Fibroblast of mammary gland (primary cell): ENCODE results near the gene PGLYRP4.
"Not testable (repeated sequence)": the region's sequence is repeated elsewhere in the genome, so short reads cannot be mapped to it uniquely, and the experiment has no call there.

Experiments
- DNase-seq: peaks from one replicate; pipeline ENCODE4 v3.0.0-alpha.2; 2010; ENCODE audit warnings: low read depth
- H3K4me3 ChIP-seq: 2 replicates; pipeline ENCODE4 v1.5.1; 2011; ENCODE audit warnings: low read depth, mild to moderate bottlenecking, low read length, moderate library complexity; ENCODE audit not compliant: control insufficient read depth
- TF ChIP-seq, protein P1 (sequence below): conservative IDR thresholded peaks from 2 replicates; pipeline ENCODE4 v1.5.1; 2011; ENCODE audit warnings: low read depth, low read length, inconsistent platforms; ENCODE audit not compliant: control insufficient read depth, insufficient read depth

PGLYRP4 gene

DNA sequence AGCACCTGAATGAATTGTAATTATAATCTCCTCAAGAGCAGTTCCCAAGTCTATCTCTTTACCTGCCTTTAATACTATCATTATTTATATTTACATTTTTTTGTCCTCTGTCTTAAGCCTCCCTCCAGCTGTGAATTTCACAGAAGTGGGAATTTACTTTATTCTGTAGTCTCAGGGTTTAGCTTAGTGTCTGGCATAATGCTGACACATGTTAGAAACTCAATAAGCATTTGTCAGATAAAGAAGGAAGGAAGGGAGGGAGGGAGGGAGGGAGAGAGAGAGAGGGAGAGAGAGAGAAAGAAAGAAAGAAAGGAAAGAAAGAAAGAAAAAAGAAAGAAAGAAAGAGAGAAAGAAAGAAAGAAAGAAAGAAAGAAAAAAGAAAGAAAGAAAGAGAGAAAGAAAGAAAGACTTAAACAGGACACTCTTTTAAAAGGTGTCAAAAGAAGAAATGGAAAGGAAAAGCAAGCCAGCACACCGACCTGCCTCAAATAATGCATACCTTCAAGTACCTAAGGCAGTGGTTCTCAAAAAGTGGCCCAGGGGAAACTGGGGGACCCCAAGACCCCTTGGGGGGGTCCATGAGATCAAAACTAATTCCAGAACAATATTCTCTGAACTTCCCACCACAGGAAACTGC lies 1.8 kb upstream of the PGLYRP4 start:
- TF ChIP-seq, protein P1, sequence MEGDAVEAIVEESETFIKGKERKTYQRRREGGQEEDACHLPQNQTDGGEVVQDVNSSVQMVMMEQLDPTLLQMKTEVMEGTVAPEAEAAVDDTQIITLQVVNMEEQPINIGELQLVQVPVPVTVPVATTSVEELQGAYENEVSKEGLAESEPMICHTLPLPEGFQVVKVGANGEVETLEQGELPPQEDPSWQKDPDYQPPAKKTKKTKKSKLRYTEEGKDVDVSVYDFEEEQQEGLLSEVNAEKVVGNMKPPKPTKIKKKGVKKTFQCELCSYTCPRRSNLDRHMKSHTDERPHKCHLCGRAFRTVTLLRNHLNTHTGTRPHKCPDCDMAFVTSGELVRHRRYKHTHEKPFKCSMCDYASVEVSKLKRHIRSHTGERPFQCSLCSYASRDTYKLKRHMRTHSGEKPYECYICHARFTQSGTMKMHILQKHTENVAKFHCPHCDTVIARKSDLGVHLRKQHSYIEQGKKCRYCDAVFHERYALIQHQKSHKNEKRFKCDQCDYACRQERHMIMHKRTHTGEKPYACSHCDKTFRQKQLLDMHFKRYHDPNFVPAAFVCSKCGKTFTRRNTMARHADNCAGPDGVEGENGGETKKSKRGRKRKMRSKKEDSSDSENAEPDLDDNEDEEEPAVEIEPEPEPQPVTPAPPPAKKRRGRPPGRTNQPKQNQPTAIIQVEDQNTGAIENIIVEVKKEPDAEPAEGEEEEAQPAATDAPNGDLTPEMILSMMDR: no peak
- DNase-seq: no peak
- no peak overlapping the region for H3K4me3 ChIP-seq

DNA sequence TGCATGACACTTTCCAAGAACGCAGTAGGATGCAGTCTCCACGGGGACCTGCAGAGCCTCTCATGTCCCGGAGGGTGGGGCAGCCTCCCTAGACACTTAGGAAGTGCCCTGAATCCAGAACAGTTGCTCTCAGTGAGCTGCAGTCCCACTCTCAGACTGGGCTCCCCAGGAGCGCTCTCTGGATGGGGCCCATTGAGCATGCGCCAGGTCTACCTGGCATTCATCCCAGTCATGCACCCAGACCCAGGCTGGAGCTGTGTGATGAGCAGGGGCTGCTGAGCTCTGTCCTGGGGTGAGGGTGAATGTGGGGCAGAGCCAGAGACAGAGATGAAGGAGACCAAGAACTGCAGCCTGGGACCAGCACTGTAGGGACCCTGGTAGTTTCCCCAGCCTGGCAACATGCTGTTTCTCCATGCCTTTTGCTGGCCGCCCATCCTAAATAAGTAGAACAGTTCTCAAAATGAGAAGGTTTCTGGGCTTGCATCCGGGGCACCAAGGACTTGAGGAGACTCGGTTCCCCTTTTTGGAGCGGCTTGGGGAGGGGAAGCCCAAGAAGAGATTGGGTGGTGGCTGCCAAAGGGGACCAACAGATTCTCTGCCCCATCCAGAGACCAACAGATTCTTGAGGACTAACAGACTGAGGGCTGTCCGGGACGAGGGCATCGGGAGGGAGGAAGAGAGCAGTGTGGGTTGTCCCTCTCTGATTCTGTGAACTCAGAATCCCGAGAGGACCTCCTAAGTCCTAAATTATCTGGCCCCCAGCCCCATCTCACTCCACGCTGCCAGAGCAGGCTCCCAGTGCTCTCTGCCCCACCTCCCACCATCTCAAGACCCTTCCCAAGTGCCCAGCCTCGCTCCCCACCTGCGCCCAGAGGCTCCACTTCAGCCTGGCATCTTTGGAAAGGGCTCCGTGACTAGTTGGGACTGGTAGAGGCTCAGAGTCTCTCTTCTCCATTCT lies 1.0 kb upstream of the PGLYRP4 start:
- TF ChIP-seq, protein P1: no peak
- no peak overlapping the region for H3K4me3 ChIP-seq
- DNase-seq: no peak

DNA sequence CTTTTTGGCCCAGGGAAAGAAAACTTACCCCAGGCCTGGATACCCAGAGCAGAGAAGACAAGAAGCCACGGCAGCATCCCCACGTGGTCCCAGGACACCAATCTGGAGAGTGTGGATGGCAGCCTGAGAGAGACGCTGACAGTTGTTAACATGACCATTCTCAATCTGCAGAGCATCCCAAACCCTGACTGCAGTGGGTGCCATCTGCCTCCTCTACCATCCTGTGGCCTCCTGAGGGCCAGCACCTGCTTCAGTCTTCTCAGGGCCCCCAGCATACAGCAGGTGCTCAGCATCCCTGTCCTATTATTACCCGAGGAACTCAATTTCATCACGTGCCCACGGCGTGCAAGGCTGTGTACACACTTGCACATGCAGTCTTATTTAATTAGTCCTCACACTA lies 785 bp downstream of the PGLYRP4 start:
- TF ChIP-seq, protein P1: no peak
- no peak overlapping the region for H3K4me3 ChIP-seq
- no peak for DNase-seq

DNA sequence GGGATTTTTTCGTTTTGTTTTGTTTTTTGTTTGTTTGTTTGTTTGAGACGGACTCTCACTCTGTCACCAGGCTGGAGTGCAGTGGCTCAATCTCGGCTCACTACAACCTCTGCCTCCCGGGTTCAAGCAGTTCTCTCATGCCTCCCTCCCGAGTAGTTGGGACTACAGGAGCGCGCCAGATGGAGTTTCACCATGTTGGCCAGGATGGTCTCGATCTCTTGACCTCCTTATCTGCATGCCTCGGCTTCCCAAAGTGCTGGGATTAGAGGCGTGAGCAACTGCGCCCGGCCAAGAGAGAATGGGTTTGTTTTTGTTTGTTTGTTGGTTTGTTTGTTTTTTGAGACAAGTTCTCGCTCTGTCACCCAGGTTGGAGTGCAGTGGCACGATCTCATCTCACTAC lies 1.6 kb downstream of the PGLYRP4 start:
- not testable (repeated sequence) for DNase-seq, H3K4me3 ChIP-seq

DNA sequence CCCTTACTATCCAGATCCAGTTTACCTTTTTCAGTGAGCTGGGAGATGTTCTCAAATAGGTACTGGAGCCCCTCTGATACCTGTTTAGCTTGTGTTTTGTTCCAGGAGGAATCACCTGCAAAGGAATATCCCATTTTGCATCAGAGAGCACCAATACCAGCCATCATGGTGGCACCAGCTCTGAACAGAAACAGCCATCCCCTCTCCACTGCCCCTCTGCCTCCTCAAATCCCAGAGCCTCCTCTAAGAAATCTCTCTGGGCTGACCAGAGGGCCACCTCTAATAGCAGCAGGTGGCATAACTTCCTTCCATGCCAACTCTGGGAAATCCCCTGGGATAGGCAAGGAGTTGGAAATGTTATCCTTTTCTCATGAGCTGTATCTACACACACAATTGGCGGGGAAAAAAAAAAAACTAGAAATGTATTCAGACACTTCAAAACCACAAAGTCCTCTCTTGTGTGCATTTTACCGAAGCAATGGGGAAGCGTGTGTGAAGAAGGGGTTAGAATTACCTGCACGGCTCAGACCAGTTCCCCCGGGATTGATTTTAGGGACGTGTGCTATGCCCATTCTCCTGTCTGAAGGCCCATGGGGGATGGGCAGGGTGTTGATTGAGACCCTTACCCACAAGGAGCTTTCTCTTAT lies 2.4 kb downstream of the PGLYRP4 start:
- no peak for DNase-seq
- H3K4me3 ChIP-seq: no peak overlapping the region
- TF ChIP-seq, protein P1: no peak

DNA sequence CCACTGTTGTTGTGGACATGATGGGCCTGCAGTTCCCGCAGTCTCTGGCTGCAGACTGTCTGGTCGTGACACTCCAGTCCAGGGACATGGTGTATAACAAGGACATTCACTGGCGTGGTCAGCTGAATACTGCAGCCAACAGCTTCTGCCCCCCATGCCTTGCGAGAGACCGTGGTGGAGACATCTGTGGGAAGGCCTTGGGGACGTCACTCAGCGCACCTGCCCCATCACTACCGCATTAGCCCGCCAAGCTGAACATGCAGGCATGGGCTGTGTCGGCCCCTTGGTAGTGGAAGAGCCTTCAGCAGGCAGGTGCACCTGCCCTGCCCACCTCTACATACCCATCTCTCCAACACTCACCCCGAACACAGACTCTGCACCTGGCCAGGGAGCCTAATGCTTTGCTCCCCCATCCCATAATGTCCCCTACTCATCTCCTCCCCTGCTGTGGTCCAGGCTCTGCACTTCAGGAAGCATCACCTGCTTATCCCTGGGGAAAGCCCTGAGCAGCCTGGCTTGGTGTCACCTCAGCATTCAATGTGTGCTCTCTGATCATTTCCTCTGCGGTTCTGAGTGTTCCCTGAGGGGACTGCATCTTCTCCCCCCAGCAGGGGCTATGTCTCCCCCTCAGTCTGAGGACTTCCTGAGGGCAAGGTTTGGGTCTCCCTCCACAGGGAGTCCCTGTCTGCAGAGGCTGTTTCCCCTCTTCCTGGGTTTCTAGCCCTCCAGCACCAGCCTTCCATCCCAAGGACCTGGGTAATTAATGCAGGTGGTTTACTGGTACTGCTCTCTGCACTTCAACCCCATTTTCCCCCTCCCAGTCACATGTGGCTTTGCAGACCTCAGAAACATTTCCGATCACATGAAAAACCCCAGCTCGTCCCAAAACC lies 3.2 kb downstream of the PGLYRP4 start:
- TF ChIP-seq, protein P1: no peak
- no peak overlapping the region for H3K4me3 ChIP-seq
- DNase-seq: no peak
